Panc1 (cell line): ENCODE results near the gene CYTH3.

Source experiments
- POLR2AphosphoS5 ChIP-seq: IDR thresholded peaks from 2 replicates; pipeline ENCODE4 v1.6.1; 2012; ENCODE audit warnings: mild to moderate bottlenecking, low read depth, low read length, moderate library complexity
- REST ChIP-seq, 2 experiments: IDR thresholded peaks; 2 replicates each; pipeline ENCODE4 v1.6.1; 2011 to 2012; ENCODE audit warnings: low read depth in 2 of 2, control low read depth in 1 of 2, low read length in 1 of 2, mild to moderate bottlenecking in 1 of 2, moderate library complexity in 1 of 2; ENCODE audit not compliant: insufficient read depth in 1 of 2
- TF ChIP-seq, protein P1 (sequence below): fragments of 450-650 bp; IDR thresholded peaks from 2 replicates; pipeline ENCODE4 v1.5.1; 2017; ENCODE audit warnings: mild to moderate bottlenecking

GRCh38 chr7:6258440-6259182, 13.8 kb downstream of the CYTH3 start:
- TF ChIP-seq, protein P1, sequence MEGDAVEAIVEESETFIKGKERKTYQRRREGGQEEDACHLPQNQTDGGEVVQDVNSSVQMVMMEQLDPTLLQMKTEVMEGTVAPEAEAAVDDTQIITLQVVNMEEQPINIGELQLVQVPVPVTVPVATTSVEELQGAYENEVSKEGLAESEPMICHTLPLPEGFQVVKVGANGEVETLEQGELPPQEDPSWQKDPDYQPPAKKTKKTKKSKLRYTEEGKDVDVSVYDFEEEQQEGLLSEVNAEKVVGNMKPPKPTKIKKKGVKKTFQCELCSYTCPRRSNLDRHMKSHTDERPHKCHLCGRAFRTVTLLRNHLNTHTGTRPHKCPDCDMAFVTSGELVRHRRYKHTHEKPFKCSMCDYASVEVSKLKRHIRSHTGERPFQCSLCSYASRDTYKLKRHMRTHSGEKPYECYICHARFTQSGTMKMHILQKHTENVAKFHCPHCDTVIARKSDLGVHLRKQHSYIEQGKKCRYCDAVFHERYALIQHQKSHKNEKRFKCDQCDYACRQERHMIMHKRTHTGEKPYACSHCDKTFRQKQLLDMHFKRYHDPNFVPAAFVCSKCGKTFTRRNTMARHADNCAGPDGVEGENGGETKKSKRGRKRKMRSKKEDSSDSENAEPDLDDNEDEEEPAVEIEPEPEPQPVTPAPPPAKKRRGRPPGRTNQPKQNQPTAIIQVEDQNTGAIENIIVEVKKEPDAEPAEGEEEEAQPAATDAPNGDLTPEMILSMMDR: no peak
- no peak for TF ChIP-seq POLR2AphosphoS5
- no peak for TF ChIP-seq REST (IDR thresholded peaks at IDR 0.05; ENCODE audit: insufficient read depth in 1 of 2, low read depth in 2 of 2, low read length in 1 of 2)
